NCI-H146 treated with DMSO at 0.1 percent for 48 hours (cell line): ENCODE data around the gene TOMM6.
"Not testable (repeated sequence)": the region's sequence is repeated elsewhere in the genome, so short reads cannot be mapped to it uniquely, and the experiment has no call there.

Source experiments
- DNase-seq: peaks from one replicate; lab custom pipeline; 2025; ENCODE audit not compliant: unreplicated experiment; lab: John Stamatoyannopoulos, UW

Gene TOMM6

GRCh38 chr6:41783106-41783780, 4.3 kb upstream of the TOMM6 start:
- no peak for DNase-seq

- DNase-seq, result no peak
Measured at GRCh38 chr6:41784581-41785171, 2.8 kb upstream of the TOMM6 start.

- DNase-seq, result no peak
Measured at GRCh38 chr6:41785254-41785653, 2.2 kb upstream of the TOMM6 start.

- no peak for DNase-seq
Measured at GRCh38 chr6:41785689-41786450, 1.6 kb upstream of the TOMM6 start.

GRCh38 chr6:41786451-41787218, 859 bp upstream of the TOMM6 start:
- peak; percentile 57 for DNase-seq

- DNase-seq, result no peak
Measured at GRCh38 chr6:41789390-41789724, 1.9 kb downstream of the TOMM6 start.

- DNase-seq, result no peak
Measured at GRCh38 chr6:41790045-41790444, 2.6 kb downstream of the TOMM6 start.

GRCh38 chr6:41791305-41791704, 3.8 kb downstream of the TOMM6 start:
- no peak for DNase-seq

- no peak for DNase-seq
Measured at GRCh38 chr6:41791984-41792383, 4.5 kb downstream of the TOMM6 start.

GRCh38 chr6:41796474-41796873, 9.0 kb downstream of the TOMM6 start:
- DNase-seq, result no peak

- no peak for DNase-seq
Measured at GRCh38 chr6:41798901-41799558, 11.5 kb downstream of the TOMM6 start.

GRCh38 chr6:41799559-41799911, 12.0 kb downstream of the TOMM6 start:
- DNase-seq, result no peak

- no peak for DNase-seq
Measured at GRCh38 chr6:41801380-41801779, 13.9 kb downstream of the TOMM6 start.

- DNase-seq, result no peak
Measured at GRCh38 chr6:41805830-41806774, 18.6 kb downstream of the TOMM6 start.

GRCh38 chr6:41811095-41811494, 23.6 kb downstream of the TOMM6 start:
- DNase-seq, result no peak

- DNase-seq, result not testable (repeated sequence)
Measured at GRCh38 chr6:41811946-41812345, 24.5 kb downstream of the TOMM6 start.

- DNase-seq, result no peak
Measured at GRCh38 chr6:41813469-41813868, 26.0 kb downstream of the TOMM6 start.

- DNase-seq, result no peak
Measured at GRCh38 chr6:41813956-41814355, 26.5 kb downstream of the TOMM6 start.

- DNase-seq, result no peak
Measured at GRCh38 chr6:41814629-41815028, 27.1 kb downstream of the TOMM6 start.

- no peak for DNase-seq
Measured at GRCh38 chr6:41815587-41815986, 28.1 kb downstream of the TOMM6 start.
